Measurements from ENCODE around the gene TLK2.

DNA sequence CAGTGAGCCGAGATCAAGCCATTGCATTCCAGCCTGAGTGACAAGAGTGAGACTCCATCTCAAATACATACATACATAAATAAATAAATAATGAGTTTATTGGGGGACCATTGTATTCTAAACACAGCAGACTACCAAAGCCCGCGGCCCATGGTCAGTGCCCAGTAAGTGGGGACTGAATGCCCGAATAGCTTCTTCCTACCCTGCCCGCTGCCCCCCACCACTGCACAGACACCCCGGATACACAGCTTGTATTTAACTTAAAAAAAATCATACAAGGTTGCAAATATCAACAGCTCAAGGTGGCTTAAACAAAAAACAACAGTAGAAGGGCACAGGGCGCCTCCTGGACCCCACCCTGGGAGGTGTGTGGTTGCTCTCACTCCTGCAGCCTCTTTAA lies 22.6 kb upstream of the TLK2 start:
- no peak for TF ChIP-seq POLR2AphosphoS5 (IDR thresholded peaks at IDR 0.05; ENCODE audit: low read depth, low read length)
- no peak for TF ChIP-seq TAF1 (IDR thresholded peaks at IDR 0.05; ENCODE audit: borderline replicate concordance, insufficient read depth, low read length)
- TF ChIP-seq, protein P1, sequence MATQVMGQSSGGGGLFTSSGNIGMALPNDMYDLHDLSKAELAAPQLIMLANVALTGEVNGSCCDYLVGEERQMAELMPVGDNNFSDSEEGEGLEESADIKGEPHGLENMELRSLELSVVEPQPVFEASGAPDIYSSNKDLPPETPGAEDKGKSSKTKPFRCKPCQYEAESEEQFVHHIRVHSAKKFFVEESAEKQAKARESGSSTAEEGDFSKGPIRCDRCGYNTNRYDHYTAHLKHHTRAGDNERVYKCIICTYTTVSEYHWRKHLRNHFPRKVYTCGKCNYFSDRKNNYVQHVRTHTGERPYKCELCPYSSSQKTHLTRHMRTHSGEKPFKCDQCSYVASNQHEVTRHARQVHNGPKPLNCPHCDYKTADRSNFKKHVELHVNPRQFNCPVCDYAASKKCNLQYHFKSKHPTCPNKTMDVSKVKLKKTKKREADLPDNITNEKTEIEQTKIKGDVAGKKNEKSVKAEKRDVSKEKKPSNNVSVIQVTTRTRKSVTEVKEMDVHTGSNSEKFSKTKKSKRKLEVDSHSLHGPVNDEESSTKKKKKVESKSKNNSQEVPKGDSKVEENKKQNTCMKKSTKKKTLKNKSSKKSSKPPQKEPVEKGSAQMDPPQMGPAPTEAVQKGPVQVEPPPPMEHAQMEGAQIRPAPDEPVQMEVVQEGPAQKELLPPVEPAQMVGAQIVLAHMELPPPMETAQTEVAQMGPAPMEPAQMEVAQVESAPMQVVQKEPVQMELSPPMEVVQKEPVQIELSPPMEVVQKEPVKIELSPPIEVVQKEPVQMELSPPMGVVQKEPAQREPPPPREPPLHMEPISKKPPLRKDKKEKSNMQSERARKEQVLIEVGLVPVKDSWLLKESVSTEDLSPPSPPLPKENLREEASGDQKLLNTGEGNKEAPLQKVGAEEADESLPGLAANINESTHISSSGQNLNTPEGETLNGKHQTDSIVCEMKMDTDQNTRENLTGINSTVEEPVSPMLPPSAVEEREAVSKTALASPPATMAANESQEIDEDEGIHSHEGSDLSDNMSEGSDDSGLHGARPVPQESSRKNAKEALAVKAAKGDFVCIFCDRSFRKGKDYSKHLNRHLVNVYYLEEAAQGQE (IDR thresholded peaks at IDR 0.05; ENCODE audit: insufficient read depth in 1 of 2, low read depth in 2 of 2, low read length in 2 of 2): no peak

Measured in PFSK-1 (cell line).